ENCODE measurements around the gene FAM227B.

GRCh38 chr15:49573421-49573820 lies 47.2 kb downstream of the FAM227B start:
- TF ChIP-seq POLR2A (IDR thresholded peaks at IDR 0.05) (no peak), CTCF (IDR thresholded peaks at IDR 0.05) (no peak), POLR2AphosphoS5 (IDR thresholded peaks at IDR 0.05) (no peak)
